GM19455 (cell line): ENCODE data around the gene BRMS1L.

ENCODE experiments used
- ATAC-seq: cut with Tn5 transposase; IDR thresholded peaks from one replicate; pipeline ENCODE4 v1.9.1; 2021; ENCODE audit not compliant: unreplicated experiment

Gene BRMS1L

DNA sequence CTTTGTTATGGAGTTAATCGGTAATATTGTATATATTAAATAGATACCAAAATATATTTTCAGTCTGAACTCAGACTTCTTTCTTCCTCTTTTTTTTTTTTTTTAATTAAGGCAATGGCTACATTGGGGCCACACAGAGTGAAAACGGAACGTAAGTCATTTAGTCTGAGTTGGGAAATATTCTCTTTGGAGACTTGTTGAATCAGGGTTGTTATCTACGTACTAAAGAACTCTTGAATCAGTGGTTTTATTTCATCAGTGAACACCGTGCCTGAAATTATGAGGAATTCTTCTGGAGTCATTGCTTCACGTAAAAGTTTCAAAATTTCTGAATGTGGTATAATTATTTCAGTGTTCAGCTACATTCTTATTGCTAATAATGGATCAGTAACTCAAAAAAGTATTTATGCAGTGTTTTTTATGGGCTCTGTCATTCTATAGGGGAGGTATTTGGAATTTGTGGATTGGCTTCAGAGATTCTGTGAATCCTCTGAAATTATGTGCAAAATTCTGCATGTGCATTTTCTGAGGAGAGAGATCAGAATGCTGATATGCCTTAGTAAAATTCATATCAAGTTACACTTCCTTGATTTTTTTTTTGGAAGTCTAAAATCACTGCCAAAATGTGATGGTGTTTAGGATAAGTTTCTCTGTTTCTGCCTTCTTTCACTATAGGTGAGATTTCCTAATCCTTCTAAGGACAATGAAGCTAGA is 39.6 kb downstream of the BRMS1L start:
- no peak for ATAC-seq

DNA sequence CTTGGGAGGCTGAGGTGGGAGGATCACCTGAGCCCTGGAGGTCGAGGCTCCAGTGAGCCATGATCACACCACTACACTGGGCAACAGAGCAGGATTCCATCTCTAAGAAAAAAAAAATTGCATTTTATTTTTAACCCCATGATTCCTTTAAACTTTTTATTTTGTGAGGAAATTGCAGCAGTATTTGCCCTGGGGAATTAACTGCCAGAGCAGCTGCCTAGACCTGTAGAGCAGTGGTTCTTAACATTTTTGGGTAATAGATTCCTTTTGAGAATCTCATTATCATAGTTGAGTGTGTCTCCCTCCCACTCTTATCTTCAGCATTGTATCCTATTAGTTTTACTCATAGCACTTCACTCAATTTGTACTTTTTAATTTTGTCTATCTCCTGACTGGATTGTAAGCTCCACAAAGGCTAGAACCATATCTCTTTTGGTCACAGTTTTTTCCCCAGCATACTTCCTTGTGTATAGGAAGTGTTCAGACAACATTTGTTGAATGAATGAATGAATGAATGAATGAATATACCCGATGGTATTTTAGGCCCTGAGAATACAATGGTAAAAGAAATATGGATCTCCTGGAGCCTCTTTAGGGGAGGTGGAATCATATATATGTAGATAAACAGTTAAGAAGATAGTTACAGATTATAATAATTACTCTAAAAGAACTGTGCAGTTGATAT is 40.6 kb downstream of the BRMS1L start:
- ATAC-seq, result no peak

DNA sequence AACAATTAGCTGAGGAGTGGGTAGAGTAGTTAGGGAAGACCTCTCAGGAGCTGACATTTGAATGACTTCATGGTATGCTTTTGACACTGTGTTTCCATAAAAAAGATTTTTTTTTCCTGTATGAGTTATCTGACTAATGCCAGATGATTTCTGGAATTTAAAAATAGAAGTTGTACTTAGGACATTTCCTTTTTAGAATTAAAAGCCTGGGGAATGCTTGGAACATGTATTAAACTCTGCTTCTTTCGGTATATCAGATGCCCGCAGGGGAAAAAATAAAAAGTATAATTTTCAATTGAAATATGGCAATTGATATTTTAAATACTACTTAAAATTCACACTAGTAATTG is 41.1 kb downstream of the BRMS1L start:
- ATAC-seq, result no peak

DNA sequence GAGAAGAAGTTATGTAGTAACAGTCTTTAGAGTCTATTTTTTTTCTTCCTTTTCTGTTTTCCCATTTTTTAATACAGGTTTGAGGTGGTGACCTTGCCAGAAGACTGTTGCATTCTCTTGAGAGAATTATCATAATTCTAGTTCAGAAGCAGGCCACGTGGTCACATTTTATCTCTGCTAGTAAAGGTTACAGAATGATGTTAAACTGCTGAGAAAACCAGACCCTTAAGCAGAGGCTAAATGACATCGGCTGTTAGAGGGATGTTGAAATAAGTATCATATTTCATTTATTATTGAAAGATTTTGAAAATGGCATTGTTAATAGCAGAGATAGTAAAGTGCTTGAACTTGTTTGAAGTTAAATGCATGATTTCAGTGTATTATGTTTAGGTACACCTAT is 49.2 kb downstream of the BRMS1L start:
- no peak for ATAC-seq

DNA sequence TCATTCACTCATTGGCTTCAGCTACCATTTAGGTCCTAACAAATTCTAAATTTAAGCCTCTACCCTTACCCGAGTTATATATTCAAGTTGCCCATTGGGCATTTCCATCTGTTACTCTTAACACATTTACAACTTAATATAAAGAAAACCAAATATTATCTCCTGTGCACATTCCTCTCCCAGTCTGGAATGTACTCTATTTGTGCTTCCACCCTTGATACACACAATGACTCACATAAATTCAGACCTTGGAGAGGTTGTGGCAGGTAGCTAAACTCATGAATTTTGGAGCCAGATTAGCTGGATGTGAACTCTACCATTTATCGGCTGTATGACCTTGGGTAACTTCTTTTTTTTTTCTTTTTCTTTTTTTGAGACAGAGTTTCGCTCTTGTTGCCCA is 51.1 kb downstream of the BRMS1L start:
- no peak for ATAC-seq

DNA sequence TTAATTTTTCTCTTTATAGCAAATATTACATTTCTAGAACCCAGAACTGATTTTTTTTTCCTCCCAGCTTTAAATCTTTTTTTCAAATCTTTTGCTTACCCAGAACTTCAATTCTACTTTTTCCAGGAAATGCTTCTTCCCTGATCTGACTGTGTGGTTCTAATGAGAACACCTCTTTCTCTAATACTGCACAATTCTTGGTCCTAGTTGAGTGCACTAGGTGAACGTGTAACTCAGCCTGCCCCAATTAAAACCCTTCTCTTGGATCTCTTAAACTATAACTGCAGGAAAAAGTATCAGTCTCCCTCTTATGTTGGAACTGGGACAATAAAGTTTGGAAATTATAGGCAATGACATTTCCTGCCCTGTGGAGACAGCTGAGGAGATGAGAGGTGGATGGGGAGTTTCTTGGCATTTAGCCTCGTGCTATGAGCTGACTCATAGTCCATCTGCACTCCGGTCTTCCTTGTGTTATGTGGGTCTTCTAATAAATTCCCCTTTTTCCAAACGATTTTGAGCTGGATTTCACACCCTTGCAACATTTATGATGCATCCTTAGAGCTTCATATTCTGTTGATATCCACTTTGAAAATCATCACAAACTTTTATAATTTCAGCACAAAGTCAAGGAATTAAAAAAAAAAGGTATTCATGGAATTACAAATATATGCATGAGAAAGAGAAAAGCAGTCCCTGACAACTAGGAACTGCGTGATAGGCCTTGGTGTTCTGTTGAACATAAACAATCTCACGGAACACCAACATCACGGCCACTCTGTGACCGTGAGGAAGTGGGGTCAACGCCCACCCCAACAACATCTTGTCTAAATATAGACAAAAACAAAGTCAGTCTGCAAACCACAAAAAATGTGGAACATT is 52.4 kb downstream of the BRMS1L start:
- no peak for ATAC-seq

DNA sequence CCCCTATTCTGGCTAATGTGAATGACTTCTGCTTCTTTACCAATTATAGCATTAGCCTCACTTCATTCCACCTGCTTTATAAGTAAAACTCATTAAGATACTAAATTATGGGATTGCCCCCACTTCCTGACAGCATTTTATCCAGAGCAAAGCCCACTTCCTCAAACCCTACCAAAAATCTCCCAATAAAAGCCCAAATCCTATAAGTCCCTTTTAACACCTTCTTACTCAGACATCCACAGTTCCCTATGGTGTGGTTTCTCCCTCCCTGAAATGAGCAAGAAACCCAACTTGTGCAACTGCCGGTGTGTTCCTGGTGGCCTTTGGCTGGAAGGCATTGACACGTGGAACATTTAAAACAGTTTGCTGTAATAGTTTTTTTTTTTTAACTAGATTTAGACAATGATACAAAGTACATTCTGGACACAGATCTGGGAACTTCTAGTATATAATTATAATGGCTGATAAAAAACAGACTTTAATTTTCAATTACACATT is 53.1 kb downstream of the BRMS1L start:
- no peak for ATAC-seq

DNA sequence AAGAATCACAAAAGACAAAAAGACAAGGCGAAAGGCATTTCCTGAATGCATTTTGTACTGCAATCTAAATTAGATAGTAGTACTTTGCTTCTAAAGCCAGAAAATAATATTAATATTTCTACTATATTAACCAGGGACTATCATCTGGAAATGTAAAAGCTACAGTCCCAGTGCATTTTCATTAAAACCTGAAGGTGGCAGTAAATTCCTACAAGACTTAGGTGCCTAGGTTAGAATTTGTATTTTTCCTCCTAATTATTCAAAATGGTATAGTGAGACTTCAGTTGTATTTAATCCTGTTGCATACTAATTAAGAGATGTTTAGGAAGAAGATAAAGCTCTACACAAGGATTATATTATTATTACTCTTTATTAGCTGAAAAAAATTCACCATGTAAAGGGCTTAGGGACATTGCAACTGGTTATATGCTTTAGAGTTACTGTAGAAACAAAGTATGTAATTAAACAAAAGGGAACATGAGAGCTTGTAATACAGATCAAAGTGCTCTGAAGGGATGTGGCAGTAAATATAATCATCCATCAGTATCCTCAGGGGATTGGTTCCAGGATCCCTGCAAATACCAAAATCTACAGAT is 53.6 kb downstream of the BRMS1L start:
- ATAC-seq, result no peak

DNA sequence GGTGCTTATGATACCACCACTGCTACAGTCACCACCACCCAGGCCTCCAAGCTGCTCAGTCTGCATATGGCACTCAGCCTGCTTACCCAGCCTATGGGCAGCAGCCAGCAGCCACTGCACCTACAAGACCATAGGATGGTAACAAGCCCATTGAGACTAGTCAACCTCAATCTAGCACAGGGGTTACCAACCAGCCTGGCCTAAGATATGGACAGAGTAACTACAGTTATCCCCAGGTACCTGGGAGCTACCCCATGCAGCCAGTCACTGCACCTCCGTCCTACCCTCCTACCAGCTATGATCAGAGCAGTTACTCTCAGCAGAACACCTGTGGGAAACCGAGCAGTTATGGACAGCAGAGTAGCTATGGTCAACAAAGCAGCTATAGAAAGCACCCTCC is 55.1 kb downstream of the BRMS1L start:
- no peak for ATAC-seq

DNA sequence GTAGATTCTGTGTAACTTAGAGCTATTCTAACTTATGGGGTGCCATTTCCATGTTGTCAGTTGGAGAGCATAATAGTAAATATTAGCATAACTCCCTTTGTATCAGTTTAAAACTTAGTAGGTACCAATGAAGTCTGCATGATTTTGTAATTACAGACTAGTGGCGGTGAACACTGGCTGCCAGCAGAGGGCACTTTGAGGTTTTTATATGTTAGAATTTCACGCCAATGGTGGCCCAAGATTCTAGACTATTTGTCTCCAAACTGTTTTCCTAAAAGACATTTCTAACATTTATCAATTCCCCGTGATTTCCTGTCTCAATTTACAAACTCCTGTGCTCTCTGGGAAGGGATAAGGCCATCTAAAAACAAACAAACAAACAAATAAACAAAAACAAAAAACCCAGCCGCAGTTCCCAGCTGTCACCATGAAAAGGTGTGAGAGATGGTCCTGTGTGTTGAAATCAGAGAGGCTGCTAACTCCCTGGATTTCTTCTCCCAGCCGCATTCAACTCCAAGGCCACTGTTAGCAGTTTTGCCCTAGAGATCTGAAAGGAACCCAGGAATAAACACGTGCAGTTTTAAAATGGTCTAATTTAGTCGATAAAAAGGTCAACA is 57.6 kb downstream of the BRMS1L start:
- ATAC-seq, result no peak

DNA sequence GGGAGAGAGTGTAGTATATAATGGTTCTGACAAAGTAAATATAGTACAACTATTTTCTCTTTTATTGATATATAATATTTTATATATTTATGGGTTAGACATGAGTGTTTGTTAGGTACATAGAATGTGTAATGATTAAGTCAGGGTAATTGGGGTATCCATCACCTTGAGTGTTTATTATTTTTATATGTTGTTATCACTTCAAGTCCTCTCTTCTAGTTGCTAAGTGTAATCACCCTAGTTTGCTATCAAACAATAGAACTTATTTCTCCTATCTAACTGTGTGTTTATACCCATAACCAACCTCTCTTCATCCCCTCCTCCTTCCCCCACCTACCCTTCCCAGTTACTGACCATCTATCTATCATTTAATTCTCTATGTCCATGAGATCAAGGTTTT is 64.2 kb downstream of the BRMS1L start:
- no peak for ATAC-seq

DNA sequence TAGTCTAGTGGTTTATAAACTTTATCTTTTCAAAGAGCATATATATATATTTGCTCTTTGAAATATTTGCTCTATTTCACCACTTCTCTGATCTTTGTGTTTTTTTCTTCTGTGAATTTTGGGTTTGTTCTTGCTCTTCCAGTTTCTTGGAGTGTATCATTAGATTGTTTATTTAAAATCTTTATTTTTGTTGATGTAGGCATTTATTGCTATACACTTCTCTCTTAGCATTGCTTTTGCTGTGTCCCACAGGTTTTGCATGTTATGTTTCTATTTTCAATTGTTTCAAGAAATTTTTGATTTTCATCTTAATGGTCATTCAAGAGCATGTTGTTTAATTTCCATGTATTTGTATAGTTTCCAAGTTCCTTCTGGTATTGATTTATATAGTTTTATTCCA is 69.1 kb downstream of the BRMS1L start:
- ATAC-seq, result no peak

DNA sequence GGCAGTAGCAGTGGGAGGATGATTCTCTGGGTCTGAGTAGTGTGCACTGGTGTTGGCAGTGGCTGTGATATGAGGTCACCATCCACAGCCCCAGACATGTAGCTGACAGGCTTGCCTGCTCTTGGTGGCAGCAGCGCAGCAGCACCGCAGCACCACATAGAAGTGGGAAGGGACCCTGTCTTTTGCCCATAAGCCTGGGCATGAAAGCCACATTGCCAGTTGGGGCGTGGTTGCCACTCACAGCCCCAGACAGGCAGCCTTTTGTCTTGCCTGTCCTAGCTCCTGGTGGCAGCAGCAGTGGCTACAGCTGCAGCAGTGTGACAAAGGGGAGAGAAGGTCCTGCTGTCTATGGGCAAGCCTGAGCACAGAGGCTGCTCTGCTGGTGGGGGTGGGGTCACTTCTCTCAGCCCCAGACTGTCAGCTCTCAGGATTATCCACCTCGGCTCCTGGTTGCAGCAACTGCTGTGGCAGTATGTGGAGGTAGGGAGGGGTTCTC is 71.5 kb downstream of the BRMS1L start:
- ATAC-seq, result no peak

DNA sequence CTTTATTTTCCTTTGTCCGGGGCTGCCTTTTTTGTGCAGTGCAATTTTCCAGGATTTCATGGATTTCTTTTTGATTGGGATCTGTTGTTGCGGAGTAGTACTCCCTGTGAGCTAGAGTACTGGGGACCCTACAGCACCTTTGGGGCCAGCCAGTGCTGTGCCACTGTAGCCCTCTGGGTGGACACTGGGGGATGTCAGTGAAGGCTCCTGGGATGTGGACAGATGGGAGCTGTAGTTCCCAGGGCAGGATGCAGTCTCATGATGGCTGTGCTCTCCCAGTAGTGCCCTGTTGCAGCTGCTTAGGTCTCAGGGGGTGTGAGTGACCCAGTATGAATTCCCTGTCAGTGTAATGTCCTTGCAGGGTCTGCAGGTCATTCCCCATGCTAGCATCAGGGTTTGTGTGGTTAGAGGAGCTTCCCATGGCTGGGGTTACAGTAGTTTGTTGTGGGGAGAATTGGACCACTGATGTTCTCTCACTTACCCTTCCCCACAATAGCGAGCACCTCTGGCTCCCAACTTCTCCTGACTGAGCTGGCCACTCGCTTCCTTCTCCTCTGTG is 72.2 kb downstream of the BRMS1L start:
- no peak for ATAC-seq

DNA sequence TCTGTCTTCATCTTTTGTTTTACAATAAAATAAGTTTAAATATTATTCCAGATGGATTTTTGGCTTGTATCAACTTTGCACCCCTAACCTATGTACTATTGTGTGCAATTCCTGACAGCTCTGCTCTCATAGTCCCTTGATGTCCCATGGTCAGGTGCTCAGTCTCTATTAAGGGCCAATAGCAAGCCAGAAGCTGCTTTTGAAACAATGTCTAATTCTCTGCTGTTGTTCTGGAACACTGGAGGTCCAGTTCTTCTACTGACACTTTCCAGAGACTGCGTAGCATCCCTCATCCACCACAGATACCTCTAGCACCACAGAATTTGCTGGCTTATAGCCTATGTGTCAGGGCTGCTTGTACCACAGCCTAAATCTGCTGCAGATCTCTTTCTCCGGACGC is 74.6 kb downstream of the BRMS1L start:
- ATAC-seq, result no peak

DNA sequence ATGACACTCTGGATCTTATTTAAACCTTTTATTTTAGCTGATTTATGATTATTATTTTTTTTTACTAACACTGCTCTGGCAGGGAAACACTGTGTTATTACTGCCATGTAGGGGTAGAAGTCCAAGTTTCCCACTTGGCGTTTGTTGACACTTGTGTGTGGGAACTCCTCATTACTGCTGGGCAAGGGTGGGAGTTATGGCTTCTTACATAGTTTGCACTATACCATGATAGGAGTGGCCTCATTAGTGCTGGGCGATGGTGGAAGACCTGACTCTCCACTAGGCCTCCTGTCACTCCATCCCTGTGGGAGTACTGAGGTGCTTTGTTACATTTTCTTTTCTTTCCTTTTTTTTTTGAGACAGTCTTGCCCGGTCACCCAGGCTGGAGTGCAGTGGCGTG is 83.5 kb downstream of the BRMS1L start:
- ATAC-seq, result no peak

DNA sequence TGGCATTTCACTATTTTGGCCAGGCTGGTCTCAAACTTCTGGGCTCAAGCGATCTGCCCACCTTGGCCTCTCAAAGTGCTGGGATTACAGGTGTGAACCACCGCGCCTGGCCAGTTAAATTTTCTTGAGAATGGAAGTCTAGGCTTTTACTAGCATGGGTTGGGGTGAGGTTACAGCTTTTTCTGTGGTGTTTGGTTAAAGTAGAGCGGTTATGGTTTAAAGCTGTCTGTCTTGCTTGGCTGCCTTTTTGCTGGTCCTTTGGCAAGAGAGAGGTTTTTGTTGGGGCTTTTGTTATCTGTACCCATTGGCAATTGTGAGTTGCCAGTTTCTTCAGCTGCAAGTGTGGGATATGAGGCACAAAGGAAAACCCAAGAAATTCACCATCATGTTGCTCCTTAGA is 84.1 kb downstream of the BRMS1L start:
- ATAC-seq, result no peak

DNA sequence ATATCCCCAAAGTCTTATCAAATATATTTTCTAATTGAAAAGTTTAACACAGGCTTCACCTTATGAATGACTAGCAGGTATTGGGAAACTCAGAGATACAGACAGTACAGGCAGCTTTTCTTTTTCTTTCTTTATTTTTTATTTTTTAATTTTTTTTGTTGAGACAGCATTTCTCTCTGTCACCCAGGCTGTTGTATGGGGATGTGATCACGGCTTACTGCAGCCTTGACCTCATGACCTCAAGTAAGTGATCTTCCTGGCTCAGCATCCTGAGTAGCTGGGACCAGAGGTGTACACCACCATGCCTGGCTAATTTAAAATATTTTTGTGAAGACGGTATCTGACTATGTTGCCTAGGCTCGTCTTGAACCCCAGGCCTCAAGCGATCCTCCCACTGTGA is 85.0 kb downstream of the BRMS1L start:
- ATAC-seq, result no peak

DNA sequence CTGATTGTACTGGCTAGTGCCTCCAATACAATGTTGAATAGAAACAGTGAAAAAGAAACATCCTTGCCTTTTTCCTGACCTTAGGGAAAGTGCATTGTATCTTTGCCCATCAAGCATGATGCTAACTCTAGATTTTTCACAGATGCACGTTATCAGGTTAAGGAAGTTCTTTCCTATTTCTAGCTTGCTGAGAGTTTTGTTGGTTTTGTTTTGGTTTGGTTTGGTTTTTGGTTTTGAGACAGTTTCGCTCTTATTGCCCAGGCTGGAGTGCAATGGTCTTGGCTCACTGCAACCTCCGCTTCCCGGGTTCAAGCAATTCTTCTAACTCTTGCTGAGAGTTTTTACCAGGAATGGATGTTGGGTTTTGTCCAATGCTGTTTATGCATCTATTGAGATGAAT is 89.0 kb downstream of the BRMS1L start:
- ATAC-seq, result no peak

DNA sequence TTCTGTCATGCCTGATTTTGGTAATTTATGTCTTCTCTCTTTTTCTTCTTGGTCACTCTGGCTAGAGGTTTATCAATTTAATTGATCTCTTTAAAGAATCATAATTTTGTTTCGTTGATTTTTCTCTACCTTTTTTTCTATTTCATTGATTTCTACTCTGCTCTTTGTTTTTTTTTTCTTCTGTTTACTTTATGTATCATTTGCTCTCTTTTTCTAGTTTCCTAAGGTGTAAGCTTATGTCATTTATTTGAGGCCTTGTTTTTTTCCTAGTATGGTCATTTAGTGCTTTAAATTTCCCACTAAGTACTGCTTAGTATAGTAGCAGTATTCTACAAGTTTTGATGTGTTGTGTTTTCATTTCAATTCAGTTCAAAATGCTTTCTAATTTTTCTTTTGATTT is 89.6 kb downstream of the BRMS1L start:
- no peak for ATAC-seq
